ENCODE results near the gene GIGYF1. TPM values are rescaled to one million over a fixed set of nuclear protein-coding genes. Genes with fewer than 3 reads are reported as not detected.

Gene GIGYF1
- total and polyA plus RNA-seq, 2 of the 8 experiments (the other 6 are each of a cell fraction or from before 2014, with no cell fraction given): 24.1 to 99.3 TPM

DNA sequence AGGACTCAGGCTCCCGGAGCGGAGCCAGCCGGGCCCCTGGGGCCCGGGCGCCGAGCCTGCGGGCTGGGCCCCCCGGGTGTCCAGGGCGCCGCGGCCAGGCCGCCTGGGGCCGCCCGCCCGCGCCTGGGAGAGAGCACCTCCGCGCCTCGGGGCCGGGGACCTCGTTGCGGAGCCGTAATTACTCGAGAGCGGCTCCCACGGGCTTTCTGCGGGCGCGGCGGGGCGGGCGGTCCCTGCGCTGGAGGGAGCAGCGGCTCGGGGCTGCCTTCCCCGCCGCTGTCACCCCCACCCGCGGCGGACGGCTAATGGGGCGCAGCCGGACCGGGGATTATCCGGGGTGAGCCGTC lies 19.0 kb downstream of the GIGYF1 start (continued):
- TF ChIP-seq, protein P1, sequence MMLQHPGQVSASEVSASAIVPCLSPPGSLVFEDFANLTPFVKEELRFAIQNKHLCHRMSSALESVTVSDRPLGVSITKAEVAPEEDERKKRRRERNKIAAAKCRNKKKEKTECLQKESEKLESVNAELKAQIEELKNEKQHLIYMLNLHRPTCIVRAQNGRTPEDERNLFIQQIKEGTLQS (IDR thresholded peaks at IDR 0.05; ENCODE audit: insufficient read depth, low read depth, low read length): no peak
- TF ChIP-seq YY1 (IDR thresholded peaks at IDR 0.05; ENCODE audit: low read depth, low read length) (no peak), JUN (IDR thresholded peaks at IDR 0.05; ENCODE audit: low read depth, low read length) (no peak), MAFK (IDR thresholded peaks at IDR 0.05; ENCODE audit: low read depth, low read length) (no peak)

Measured in H1 (cell line).